ENCODE data around the gene ATG9A.

ATG9A gene

DNA sequence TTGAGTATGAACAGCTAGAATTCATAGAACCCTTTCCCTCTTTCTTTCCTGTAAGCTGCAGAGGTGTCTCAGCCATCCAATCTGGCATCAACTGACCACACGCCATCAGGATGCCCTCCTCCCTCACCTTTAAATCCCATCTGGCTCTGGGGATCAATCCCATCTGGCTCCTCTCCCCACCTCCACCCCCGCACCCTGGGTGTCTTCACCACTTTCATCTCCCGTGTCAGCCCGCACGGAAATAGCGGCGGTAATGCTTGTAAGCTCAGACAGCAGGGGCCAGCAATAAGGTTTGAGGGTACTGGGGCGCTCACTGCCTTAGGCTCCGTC, 23.1 kb upstream of the ATG9A start:
- DNase-seq (ENCODE audit: low read depth, low spot score) = no peak

DNA sequence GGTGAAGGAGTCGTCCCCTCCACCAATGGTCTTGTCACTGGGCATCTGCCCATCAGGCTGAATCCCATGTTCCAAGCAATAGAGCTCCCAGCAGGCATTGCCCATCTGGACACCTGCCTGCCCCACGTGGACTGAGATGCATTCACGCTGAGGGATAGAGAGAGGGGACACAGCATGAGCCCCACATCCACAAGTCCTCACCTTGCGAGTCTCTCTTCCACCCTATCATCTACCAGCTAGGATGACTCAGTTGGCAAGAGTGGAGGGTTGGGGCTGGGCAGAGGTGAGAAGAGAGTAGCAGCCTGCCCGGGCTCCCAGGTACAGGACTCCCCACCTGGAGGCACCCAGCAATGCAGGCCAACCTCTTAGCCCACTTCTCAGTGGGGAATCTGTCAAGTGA, 22.6 kb upstream of the ATG9A start:
- DNase-seq (ENCODE audit: low read depth, low spot score) = no peak

DNA sequence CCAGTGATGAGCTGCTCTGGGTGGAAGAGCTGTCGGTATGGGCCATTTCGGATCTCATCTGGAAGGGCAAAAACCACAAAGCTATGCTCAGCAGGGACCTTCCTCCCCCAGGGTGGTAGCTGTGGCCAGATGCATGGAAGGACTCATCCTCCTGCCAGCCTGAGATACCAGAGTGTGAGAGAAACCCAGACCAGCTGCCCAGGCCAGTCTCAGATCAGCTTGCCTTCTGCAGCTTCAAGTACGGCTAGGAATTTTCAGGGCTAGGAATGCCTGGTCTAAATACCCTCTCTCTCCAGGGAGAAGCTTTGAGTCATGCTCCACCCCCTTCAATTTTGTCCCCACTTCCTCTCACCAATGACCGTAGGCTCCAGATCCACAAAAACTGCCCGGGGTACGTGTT, 22.2 kb upstream of the ATG9A start:
- no peak for DNase-seq (ENCODE audit: low read depth, low spot score)

DNA sequence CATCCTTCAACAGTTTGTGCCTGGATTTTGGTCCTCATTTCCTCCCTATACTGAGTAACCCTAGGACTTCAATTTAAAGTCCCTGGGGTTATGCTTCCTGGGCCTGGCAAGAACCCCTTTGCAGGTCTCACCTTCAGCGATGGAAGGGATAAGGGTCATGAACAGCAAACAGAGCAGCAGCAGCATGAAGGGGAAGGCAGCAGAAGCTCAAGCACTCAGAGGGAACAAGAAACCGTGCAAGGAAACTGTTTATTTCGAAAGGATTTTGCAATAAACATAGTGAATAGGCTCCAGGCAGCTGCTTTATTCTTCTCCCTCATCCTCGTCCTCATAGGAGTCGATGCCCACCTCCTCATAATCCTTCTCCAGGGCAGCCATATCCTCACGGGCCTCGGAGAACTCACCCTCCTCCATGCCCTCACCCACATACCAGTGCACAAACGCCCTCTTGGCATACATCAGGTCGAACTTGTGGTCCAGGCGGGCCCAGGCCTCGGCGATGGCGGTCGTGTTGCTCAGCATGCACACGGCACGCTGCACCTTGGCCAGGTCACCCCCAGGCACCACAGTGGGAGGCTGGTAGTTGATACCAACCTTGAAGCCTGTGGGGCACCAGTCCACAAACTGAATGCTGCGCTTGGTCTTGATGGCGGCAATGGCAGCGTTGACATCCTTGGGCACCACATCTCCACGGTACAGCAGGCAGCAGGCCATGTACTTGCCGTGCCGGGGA, 20.8 kb upstream of the ATG9A start:
- no peak for DNase-seq (ENCODE audit: low read depth, low spot score)

DNA sequence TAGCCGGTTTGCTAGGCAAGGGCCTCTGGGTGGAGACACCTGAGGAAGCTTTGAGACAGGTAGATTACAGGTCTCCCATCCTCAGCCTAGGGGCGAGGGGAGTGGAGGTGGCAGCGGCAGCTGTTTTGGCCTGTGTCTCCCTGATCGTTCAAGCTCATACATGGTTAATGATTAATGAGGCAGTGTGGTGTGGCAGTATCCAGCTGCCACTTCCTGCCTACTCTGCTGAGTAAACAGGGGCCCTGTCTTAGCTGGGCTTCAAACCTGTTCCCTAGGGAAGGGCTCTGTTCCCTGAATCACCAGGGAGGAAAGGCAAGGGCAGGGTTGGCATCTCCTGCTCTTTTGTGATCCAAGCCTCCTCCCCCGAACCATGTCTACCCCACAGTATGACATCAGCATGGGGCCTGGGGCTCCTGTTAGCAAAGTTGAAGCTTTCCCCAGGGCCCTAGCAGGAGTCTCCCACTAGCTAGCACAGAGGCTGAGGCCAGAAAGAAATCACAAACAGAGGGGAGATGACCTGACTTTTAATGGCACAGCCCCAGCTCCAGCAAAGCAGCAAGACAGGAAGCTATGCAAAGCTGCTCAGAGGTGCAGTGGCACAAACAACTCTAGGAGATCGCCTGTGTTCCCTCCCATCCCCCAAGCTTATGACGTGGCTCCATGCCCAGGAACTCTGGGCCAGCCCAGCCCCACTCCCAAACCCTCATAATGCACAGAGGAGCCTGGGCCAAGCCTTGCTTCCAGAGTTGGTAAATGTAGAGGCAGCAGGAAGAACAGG, 20.0 kb upstream of the ATG9A start:
- no peak for DNase-seq (ENCODE audit: low read depth, low spot score)

DNA sequence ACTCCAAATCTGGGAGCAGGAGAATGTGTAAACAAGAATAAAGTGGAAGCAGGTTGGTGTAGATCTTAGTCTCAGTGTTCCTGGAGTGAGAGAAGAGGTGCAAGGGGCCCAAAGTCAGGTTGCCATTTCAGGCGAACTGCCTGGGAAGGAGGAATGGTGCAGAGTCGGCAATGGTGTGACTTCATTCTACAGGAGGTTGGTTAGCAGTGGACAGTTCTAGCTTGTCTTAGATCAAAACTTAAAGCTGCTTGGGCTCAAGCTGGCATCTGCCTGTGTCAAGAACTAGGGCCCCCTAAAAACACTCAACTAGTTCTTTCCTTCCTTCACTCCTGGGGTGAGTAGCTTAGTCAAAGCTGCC, 19.4 kb upstream of the ATG9A start:
- DNase-seq (ENCODE audit: low read depth, low spot score) = no peak

DNA sequence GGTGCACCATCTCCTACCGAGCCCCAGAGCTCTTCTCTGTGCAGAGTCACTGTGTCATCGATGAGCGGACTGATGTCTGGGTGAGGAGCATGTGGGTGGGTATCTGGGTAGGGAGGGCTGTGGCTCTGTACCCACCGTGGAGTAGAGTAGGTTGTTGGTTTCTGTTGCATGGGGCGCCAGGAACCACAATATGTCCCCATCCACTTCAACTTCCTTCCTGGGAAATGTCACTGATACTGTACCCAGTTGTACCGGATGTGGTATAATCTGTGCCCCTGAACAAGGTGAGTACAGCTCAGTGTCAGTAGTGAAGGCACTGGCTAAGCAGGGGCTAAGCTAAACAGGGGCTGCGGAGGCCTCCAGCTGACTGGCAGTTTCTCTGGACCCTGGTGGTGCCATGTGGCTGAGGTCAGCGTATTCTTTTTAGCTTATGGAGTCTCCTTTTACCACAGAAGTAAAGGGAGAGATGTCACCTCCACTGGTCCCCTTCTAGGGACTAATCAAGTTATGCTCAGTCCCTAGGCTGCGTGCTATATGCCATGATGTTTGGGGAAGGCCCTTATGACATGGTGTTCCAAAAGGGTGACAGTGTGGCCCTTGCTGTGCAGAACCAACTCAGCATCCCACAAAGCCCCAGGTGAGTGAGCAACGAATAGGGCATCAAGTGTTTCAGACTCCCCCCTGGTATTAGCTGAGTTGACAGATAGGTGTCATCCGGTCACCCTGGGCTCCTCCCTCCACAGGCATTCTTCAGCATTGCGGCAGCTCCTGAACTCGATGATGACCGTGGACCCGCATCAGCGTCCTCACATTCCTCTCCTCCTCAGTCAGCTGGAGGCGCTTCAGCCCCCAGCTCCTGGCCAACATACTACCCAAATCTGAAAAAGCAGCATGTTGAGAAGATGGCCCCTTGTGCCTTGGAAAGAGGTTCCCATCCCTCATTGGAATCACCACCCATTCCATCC, 18.5 kb upstream of the ATG9A start:
- DNase-seq (ENCODE audit: low read depth, low spot score) = peak; percentile 42

DNA sequence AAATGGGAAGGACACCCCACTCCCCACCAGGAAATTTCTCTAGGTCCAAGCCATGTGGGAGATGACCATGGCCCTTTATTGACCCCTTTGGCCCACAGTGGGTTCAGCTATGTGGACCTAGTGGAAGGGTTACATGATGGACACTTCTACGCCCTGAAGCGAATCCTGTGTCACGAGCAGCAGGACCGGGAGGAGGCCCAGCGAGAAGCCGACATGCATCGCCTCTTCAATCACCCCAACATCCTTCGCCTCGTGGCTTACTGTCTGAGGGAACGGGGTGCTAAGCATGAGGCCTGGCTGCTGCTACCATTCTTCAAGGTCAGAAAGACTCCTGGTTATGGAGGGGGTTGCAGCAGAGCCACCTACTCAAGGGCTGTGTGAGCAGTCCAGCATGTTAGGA, 17.1 kb upstream of the ATG9A start:
- no peak for DNase-seq (ENCODE audit: low read depth, low spot score)

DNA sequence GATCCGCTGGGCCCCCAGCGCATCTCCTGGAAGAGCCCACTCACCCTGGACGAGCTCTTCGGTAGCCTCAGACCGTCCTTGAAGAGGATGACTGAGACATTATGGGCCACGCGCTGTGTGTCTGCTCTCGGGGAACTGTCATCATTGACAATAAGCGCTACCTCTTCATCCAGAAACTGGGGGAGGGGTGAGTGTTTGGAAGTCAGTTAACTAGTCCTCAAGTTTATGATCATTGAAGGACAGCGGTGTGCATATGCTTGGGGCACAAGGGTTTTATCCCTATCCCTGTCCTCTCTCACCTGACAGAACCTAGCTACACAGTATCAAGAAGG, 16.4 kb upstream of the ATG9A start:
- no peak for DNase-seq (ENCODE audit: low read depth, low spot score)

DNA sequence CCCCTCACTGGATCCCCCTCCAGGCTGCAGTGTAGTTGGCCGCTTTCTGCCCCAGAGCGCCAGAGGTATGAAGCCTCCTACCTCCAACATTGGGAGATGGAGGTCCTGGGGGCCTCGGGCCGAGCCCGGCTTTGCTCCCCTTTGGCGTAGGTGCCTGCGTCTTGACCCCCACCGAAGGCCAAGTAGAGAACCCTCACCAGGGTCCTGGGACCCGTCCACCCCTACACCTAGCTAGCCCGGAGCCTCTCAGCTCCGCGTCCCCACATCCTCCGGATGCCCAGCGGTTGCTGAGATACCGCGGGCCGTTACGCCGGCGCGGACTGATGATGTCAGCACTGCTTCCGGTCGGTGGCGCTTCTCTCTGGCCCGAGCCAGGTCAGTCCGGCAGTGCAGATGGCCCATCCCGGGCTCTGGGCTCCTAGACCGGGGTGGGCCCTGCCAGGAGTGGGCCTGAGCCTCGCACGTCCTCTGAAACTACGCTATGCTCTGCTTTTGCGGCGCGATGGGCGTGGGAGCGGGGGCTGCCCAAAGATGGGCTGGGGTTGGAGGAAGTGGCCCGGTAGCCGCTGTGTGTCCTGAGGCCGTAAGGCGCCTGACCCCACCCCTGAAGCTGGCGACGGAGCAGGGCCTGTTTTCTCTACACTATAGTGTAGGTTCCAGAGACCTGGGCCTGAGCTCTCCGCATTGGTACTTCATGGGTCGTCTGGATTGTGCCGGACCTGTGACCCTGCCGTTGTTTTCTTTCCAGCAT, 15.9 kb upstream of the ATG9A start, which contains the start of the genes GLB1L and STK16:
TSS of gene GLB1L (minus strand) at position 297 of the 751 bp plus-strand sequence. CDS start 1,871 bp downstream, outside the sequence.
TSS of gene STK16 (plus strand) at position 332 of the 751 bp plus-strand sequence. CDS start 521 bp downstream, outside the sequence.
- peak; percentile 82 for DNase-seq (ENCODE audit: low read depth, low spot score)

DNA sequence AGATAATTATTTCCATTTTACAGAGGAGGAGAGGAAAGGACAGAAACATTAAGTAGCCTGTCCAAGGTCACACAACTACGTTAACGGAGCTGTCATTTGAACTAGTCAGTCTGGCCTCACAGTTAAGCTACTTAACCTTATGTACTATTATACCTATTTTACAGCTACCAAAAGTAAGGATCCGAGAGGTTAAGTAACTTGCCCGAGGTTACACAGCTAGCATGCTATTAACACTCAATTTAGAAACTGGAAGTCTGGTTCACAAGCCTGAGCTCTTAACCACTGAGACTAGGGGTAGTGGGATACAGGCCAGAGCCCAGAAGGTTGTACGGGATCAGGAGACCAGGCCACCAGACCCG, 15.3 kb upstream of the ATG9A start:
- DNase-seq (ENCODE audit: low read depth, low spot score) = no peak

DNA sequence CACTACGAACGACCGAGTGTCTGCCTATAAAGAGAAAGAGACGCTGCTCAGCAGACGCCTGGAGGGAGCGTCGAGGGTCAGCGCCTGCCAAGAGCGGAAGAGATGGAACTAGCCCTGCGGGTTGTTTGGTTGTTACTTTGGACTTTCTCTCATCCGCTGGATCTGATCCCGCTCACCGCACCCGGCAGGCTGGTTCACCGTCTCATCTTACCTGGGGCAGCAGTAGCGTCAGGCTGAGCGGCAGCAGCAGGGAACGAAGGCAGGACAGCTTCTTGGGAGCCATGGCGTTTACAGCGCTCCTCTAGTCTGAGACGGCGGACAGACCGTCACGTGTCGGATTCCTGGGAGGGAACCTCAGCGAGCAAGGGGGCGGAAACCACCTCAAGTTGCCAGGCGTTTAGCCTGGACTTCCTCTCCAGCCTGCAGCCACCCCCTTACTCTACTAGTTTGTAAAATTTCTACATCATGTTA, 13.9 kb upstream of the ATG9A start:
- no peak for DNase-seq (ENCODE audit: low read depth, low spot score)

DNA sequence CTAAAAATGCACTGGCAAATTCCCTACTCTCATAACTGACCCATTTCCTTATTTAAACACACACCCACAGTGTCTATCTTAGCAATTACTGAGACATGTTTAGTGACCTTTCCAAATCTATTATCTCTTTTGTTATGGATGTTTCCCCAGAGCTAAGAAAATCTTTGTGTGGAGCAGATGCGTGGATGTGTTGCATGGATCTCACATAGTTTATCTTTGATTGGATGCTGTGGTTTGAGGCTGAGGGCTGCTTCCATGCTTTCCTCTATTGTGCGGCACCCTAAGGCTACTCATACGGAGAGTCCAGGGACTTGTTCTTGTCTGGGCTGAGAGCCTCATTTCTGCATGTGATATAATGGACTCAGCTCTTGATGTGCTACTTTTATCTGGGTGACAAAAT, 4.9 kb upstream of the ATG9A start:
- DNase-seq (ENCODE audit: low read depth, low spot score) = no peak

DNA sequence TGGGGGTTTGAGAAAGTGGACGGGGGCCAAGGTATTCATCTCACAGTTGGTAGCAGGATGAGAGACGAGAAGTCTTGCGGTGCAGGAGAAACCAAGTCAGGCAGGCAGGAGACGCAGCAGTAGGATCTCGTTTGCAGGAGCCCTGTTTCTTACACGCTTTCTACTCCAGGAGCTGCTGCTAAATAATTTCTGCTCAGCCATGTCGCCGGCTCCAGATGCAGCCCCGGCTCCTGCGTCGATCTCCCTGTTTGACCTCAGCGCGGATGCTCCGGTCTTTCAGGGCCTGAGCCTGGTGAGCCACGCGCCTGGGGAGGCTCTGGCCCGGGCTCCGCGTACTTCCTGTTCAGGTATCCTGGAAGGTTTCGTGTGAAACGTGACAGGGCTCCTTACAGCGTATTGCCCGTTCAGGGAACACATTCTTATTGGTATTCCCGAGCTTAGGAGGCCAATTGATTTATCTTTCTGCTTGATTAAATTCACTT, 664 bp upstream of the ATG9A start:
- no peak for DNase-seq (ENCODE audit: low read depth, low spot score)

DNA sequence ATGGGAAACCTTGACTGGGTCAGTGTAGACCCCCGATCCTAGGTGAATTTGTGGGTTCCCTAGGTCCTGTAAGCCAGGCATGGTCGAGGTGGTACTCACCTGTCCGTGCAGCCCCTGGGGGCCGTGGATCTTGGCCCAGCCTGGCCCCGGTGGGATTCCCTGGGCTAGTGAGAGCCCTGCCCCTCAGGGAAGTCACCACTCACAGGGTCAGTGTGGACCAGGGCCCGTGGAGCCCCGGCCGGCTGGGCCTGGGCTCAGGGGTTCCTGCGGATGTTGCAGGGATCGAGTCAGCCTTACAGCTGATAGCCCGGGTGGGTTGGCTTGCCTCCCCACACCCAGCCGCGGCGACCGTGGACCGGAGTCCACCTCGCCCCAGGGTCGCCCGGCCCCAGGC, 528 bp downstream of the ATG9A start:
- no peak for DNase-seq (ENCODE audit: low read depth, low spot score)

DNA sequence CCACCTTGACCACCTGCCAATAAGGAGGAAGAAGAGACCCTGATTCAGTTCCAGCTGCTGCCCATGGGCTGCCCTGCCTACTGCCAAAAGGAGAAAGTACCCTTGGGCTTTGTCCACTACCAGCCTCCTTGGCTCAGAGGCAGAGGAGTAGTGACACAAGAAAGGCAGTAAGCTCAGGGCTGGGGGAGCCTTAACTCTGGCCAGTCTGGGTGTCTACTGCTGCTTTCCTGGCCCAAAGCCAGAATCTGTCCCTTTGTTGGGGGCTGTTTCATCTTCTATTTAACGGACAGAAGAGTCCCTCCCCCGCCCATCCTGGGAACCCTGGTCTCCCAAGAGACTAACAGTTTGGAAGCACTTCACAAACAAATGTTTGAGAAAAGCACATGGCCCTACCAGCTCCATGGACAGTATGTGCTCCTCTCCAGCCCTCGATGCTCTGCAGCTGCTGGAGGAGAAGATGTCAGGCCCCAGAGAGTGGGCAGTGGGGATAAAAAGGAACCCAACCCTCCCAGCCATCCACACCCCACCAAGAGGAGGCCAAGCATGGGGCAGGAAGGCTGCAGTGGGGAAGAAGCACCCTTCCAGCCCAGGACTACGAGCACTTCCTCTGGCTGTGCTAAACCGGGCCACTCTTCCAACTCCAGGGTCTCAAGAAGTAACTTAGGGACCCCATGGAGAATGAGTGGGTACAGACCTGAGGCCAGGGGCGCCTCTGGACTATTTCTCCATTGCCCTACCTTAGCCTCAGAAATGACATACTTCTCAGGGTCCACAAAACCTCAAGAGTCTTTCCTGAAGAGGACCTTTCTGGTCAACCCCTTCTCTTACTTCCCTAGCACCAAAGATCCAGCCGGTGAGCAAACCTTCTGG, 1.2 kb downstream of the ATG9A start:
- no peak for DNase-seq (ENCODE audit: low read depth, low spot score)

DNA sequence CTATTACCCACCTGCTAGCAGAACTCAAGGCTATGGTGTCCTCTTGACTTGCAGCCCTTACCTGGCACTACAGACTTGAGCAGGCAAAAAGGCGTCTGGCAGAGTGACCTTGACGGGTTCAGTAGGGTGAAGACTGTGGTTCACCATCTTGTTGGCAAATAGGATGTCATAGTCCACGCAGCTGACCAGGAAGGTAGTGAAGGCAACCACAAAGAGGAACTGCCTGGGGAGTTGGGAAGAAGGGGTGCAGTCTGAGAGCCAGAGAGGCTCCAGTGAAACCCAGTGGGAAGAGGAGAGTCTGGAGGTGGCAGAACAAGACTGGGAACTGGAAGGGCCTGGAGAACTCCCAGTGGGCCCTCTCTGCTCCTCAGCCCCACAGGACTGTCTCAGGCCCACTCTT, 4.1 kb downstream of the ATG9A start:
- DNase-seq (ENCODE audit: low read depth, low spot score) = no peak

DNA sequence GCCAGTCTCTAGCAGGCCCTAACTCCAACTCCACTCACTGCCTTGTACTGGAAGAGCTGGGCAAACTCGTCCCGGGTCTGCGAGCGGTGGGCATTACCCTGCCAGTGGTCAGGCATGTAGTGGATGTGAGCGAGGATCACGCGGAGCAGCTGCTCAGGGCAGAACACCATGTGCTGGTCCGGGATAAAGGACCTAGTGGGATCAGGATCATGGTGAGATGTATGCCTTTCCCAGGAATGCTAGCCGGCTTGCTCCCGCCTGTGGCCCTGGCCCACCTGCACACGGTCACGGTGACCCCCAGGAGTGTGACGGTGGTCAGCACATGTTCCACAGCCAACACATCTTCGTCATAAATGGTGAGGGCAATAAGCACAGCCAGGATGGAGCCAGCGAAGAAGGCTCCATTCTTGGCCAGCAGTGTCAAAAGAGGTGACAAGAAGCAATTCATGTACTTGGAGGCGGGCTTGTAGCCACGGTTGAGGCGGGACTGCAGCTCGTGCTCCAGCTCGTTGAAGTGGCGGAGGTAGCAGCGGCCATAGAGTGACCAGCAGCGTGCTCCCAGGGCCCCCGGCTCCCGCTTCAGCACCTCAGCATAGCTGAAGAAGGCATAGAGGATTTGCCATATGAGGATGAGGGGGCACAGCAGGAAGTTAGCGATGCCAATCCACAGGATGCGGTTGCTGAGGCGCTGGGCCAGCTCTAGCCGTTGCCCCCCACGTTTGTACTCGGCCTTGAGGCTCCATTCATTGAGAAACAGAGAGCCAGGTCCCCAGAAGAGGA, 5.4 kb downstream of the ATG9A start:
- no peak for DNase-seq (ENCODE audit: low read depth, low spot score)

DNA sequence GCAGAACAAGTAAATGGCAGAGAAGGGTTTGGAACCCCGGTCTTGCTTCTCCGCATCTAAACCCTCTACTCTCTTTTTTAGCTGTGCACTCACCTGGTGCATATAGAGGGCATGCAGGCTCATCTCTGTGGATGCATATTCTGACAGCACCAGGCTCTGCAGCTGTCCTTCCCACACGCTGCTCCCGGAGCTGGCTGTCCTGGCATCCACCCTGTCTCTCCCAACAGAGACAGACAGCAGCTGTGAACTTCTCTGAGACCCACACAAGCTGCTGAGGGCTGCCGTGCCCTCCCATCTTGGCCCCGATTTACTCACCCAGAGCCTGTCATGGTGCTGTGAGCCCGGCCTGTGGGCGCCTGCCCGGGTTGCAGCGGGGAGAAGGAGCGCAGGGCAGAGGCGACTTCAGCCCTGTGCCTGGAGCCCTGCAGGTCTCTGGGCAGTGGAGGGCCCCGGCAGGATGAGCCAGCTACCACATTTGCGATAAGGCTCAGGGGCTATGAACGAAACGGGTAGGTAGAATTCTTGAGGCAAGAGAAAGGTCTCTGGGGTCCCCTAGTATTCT, 7.4 kb downstream of the ATG9A start:
- DNase-seq (ENCODE audit: low read depth, low spot score) = no peak
